Lung (tissue), 12 donors: ENCODE measurements around the gene CPTP. TPM values are rescaled to one million over a fixed set of nuclear protein-coding genes. Genes with fewer than 3 reads are reported as not detected.

ENCODE experiments used
- ATAC-seq: fragments of 200-7000 bp; cut with Tn5 transposase; one replicate; pipeline ENCODE4 v1.9.1; 2020; ENCODE audit warnings: moderate number of reproducible peaks; ENCODE audit not compliant: insufficient read depth, low FRiP score
- DNase-seq, 3 donors: peaks; one replicate each; pipeline ENCODE4 v3.0.0-alpha.2; 2013 to 2017
- H3K27ac ChIP-seq, 2 donors: one replicate each; pipeline ENCODE4 v1.5.1; 2013; ENCODE audit warnings: mild to moderate bottlenecking in 2 of 2, moderate library complexity in 2 of 2, control low read depth in 1 of 2, inconsistent platforms in 1 of 2, low read depth in 1 of 2, low read length in 1 of 2
- H3K27me3 ChIP-seq, 3 donors: one replicate each; pipeline ENCODE4 v1.5.1; 2013; ENCODE audit warnings: low read length in 2 of 3; ENCODE audit not compliant: control insufficient read depth in 3 of 3, insufficient read depth in 3 of 3
- H3K36me3 ChIP-seq, 4 donors: one replicate each; pipeline ENCODE4 v1.5.1; 2013; ENCODE audit warnings: low read length in 4 of 4, mild to moderate bottlenecking in 1 of 4, moderate library complexity in 1 of 4; ENCODE audit not compliant: control insufficient read depth in 4 of 4, insufficient read depth in 4 of 4
- H3K4me1 ChIP-seq, 5 donors: one replicate each; pipeline ENCODE4 v1.5.1; 2013; ENCODE audit warnings: low read length in 5 of 5, mild to moderate bottlenecking in 2 of 5, moderate library complexity in 1 of 5; ENCODE audit not compliant: control insufficient read depth in 5 of 5, insufficient read depth in 5 of 5
- H3K4me3 ChIP-seq: one replicate; pipeline ENCODE4 v1.5.1; 2013; ENCODE audit warnings: mild to moderate bottlenecking, control low read depth, moderate library complexity
- H3K9ac ChIP-seq, 2 donors: one replicate each; pipeline ENCODE4 v1.5.1; 2013; ENCODE audit warnings: low read length in 2 of 2, control low read depth in 1 of 2; ENCODE audit not compliant: insufficient read depth in 1 of 2
- H3K9me3 ChIP-seq, 4 donors: one replicate each; pipeline ENCODE4 v1.5.1; 2013; ENCODE audit warnings: low read length in 3 of 4, mild to moderate bottlenecking in 1 of 4, moderate library complexity in 1 of 4; ENCODE audit not compliant: control insufficient read depth in 4 of 4, insufficient read depth in 3 of 4
- CTCF ChIP-seq: IDR thresholded peaks from 2 replicates; pipeline ENCODE4 v1.5.1; 2012; ENCODE audit warnings: mild to moderate bottlenecking; ENCODE audit errors: control extremely low read depth, extremely low read depth
- WGBS, 2 donors: extraction: QIAGEN DNeasy Blood & Tissue Kit; methylation state at CpG; one replicate each; pipeline ENCODE4 v1.1.7; 2013; 5-methylcytosine and 5-hydroxymethylcytosine counted together
- polyA plus RNA-seq, 2 donors: library from polyadenylated mRNA; stranded (reverse); fragments of 200-250 nt; gene quantifications; one replicate each; pipeline ENCODE4 v1.2.1, GENCODE V29; 2013
- total RNA-seq, 2 donors: library from RNA; depleted of rRNA in 1 of 2; stranded (reverse); fragments of >200 nt in 1 of 2; gene quantifications; one replicate each; pipeline ENCODE4 v1.2.1, GENCODE V29; 2014 to 2021
- donor health status: control.
- donor health status: control.
- donor health status: Bipolar disorder and iron deficiency.
- donor health status: healthy.
- donor health status: DM: yes; HTN: yes; CAD: no.

The CPTP gene
- total and polyA plus RNA-seq, 4 donors, result 10.9 to 32.0 (median 19.2) TPM

GRCh38 chr1:1302006-1302430 lies 22.6 kb upstream of the CPTP start:
- no peak overlapping the region for H3K4me3 ChIP-seq
- H3K4me1 ChIP-seq, result peaks cover 11 to 28% (median 15%) of the 10 kb centered on the region in 5 donors
- H3K9ac ChIP-seq, result no peak overlapping the region
- ATAC-seq (no peak), DNase-seq (no peak)
- no peaks in the 10 kb centered on the region for H3K27me3 ChIP-seq
- peaks cover 0 to 8% (median 0%) of the 10 kb centered on the region in 4 donors for H3K36me3 ChIP-seq
- WGBS, 2 donors, result 93 to 94% methylated on average over 8 to 9 of the region's 9 CpGs
- H3K9me3 ChIP-seq, result no peaks in the 10 kb centered on the region
- no peak for TF ChIP-seq CTCF
- H3K27ac ChIP-seq, result no peak overlapping the region

- Histone ChIP-seq H3K9ac (no peak overlapping the region), H3K4me1 (peaks cover 11 to 30% (median 17%) of the 10 kb centered on the region in 5 donors), H3K4me3 (no peak overlapping the region), H3K27me3 (no peaks in the 10 kb centered on the region), H3K36me3 (peaks cover 0 to 4% (median 0%) of the 10 kb centered on the region in 4 donors), H3K9me3 (no peaks in the 10 kb centered on the region), H3K27ac (no peak overlapping the region)
- 84 to 85% methylated on average over 27 to 31 of the region's 31 CpGs for WGBS, 2 donors
- no peak for DNase-seq
- no peak for TF ChIP-seq CTCF
- no peak for ATAC-seq
Observed at GRCh38 chr1:1302951-1303509, 21.6 kb upstream of the CPTP start.

- Histone ChIP-seq H3K36me3 (peaks cover 0 to 4% (median 0%) of the 10 kb centered on the region in 4 donors), H3K27me3 (no peaks in the 10 kb centered on the region), H3K4me3 (no peak overlapping the region), H3K9ac (no peak overlapping the region), H3K9me3 (no peaks in the 10 kb centered on the region), H3K4me1 (peaks cover 11 to 30% (median 17%) of the 10 kb centered on the region in 5 donors), H3K27ac (no peak overlapping the region)
- DNase-seq (no peak), ATAC-seq (no peak)
- no peak for TF ChIP-seq CTCF
- 93 to 94% methylated on average over 13 of the region's 13 CpGs for WGBS, 2 donors
Observed at GRCh38 chr1:1303736-1304135, 20.9 kb upstream of the CPTP start.
